ENCODE measurements around the gene CXCL3. TPM values are rescaled to one million over a fixed set of nuclear protein-coding genes. Genes with fewer than 3 reads are reported as not detected.

Gene CXCL3
- total and polyA plus RNA-seq, 9 of the 15 experiments (the other 6 are each of a cell fraction or from before 2014, with no cell fraction given), result 2.3 to 8.9 (median 6.1) TPM

GRCh38 chr4:73990988-73991741, 47.3 kb downstream of the CXCL3 start (continued):
- TF ChIP-seq NELFE (IDR thresholded peaks at IDR 0.05; ENCODE audit: insufficient read depth, insufficient read length) (no peak), CTBP1 (IDR thresholded peaks at IDR 0.05; ENCODE audit: borderline replicate concordance) (no peak), MAFK (IDR thresholded peaks at IDR 0.05; ENCODE audit: low read length) (peak; percentile 70; the same call in 1 of the 2 replicates), NFE2 (IDR thresholded peaks at IDR 0.05; ENCODE audit: low read depth) (peak; percentile 25; the same call in 1 of the 2 replicates), SP2 (IDR thresholded peaks at IDR 0.05; ENCODE audit: extremely low read depth, low read depth, low read length, poor library complexity, severe bottlenecking) (no peak), ARID2 (IDR thresholded peaks at IDR 0.05) (no peak), COPS2 (conservative IDR thresholded peaks at IDR 0.05) (no peak), ZNF766 (CRISPR knock-in tag; conservative IDR thresholded peaks at IDR 0.05) (0 out of 2 replicates have a peak, but pooled peaks have one; percentile 17), ZNF24 (IDR thresholded peaks at IDR 0.05) (peak; percentile 78), ZBTB33 (CRISPR knock-in tag; IDR thresholded peaks at IDR 0.05) (no peak), JUND (IDR thresholded peaks at IDR 0.05; ENCODE audit: borderline replicate concordance, low read depth, low read length) (peak; percentile 60), JUND (tag; IDR thresholded peaks at IDR 0.05; ENCODE audit: borderline replicate concordance, low read depth, low read length) (no peak), CBX1 (IDR thresholded peaks at IDR 0.05; ENCODE audit: low read depth) (no peak), ZNF584 (CRISPR knock-in tag; IDR thresholded peaks at IDR 0.05; ENCODE audit: low read depth) (peak; percentile 84), MAFF (IDR thresholded peaks at IDR 0.05; ENCODE audit: low read length) (peak; percentile 60; the same call in 1 of the 2 replicates), TCF7L2 (IDR thresholded peaks at IDR 0.05; ENCODE audit: low read depth, low read length) (no peak)

Measured in K562 (cell line).